Testis (tissue), 2 donors: ENCODE data around the gene GRIP1.

Experiments used
- CTCF ChIP-seq, 3 experiments: fragments of 450-650 bp in 2 of 3; fragments of 200-600 bp in 1 of 3; sonication (generic) in 1 of 3; IDR thresholded peaks; one replicate each; pipeline ENCODE4 v1.5.1; 2016 to 2019; ENCODE audit warnings: antibody characterized with exemption in 3 of 3, mild to moderate bottlenecking in 2 of 3, moderate library complexity in 1 of 3
- POLR2A ChIP-seq: fragments of 450-650 bp; IDR thresholded peaks from one replicate; pipeline ENCODE4 v1.6.1; 2017; ENCODE audit warnings: antibody characterized with exemption, mild to moderate bottlenecking, moderate library complexity

- TF ChIP-seq CTCF (IDR thresholded peaks at IDR 0.05) (no peak), POLR2A (no peak)
Observed at GRCh38 chr12:66640691-66641460, 38.0 kb downstream of the GRIP1 start.
